ENCODE measurements around the gene POLA1. TPM values are rescaled to one million over a fixed set of nuclear protein-coding genes. Genes with fewer than 3 reads are reported as not detected.
A peak's percentile ranks its signal among the peaks of the same experiment; 100 is the strongest.

The POLA1 gene
- total RNA-seq, 2 experiments from 2014 or later: 48.4 to 52.1 TPM

GRCh38 chrX:24661292-24661691 is 32.4 kb upstream of the POLA1 start:
- intact Hi-C loops (cut with DNase I, micrococcal nuclease): no loop called here
- Mint-ChIP-seq H3K9me3 (ENCODE audit: low read depth) (no peaks in the 10 kb centered on the region), H3K27me3 (no peaks in the 10 kb centered on the region), H3K27ac (no peak overlapping the region), H3K4me3 (no peak overlapping the region), H3K36me3 (ENCODE audit: low read depth) (no peaks in the 10 kb centered on the region), H3K4me1 (no peaks in the 10 kb centered on the region)
- ChIA-PET CTCF (no interaction called here), POLR2A (no interaction called here)
- DNase-seq (no peak), ATAC-seq (no peak)

- no peak overlapping the region for H3K27ac Mint-ChIP-seq
- no peak overlapping the region for H3K4me3 Mint-ChIP-seq
- no peaks in the 10 kb centered on the region for H3K36me3 Mint-ChIP-seq (ENCODE audit: low read depth)
- H3K9me3 Mint-ChIP-seq (ENCODE audit: low read depth): no peaks in the 10 kb centered on the region
- ChIA-PET POLR2A (no interaction called here), CTCF (no interaction called here)
- no peaks in the 10 kb centered on the region for H3K4me1 Mint-ChIP-seq
- DNase-seq (no peak), ATAC-seq (no peak)
- no peaks in the 10 kb centered on the region for H3K27me3 Mint-ChIP-seq
- intact Hi-C loops (cut with DNase I, micrococcal nuclease): no loop called here
Measured at GRCh38 chrX:24662352-24662751, 31.4 kb upstream of the POLA1 start.

GRCh38 chrX:24668111-24668510 is 25.6 kb upstream of the POLA1 start:
- H3K27ac Mint-ChIP-seq: no peak overlapping the region
- ChIA-PET CTCF (no interaction called here), POLR2A (no interaction called here)
- no peak overlapping the region for H3K4me3 Mint-ChIP-seq
- no peaks in the 10 kb centered on the region for H3K4me1 Mint-ChIP-seq
- ATAC-seq: no peak
- intact Hi-C loops (cut with DNase I, micrococcal nuclease): no loop called here
- H3K27me3 Mint-ChIP-seq: no peaks in the 10 kb centered on the region
- DNase-seq: no peak
- no peaks in the 10 kb centered on the region for H3K36me3 Mint-ChIP-seq (ENCODE audit: low read depth)
- no peaks in the 10 kb centered on the region for H3K9me3 Mint-ChIP-seq (ENCODE audit: low read depth)

GRCh38 chrX:24672701-24673190 is 21.0 kb upstream of the POLA1 start:
- H3K27ac Mint-ChIP-seq: no peak overlapping the region
- H3K4me3 Mint-ChIP-seq: no peak overlapping the region
- H3K4me1 Mint-ChIP-seq: no peaks in the 10 kb centered on the region
- no peaks in the 10 kb centered on the region for H3K36me3 Mint-ChIP-seq (ENCODE audit: low read depth)
- no peaks in the 10 kb centered on the region for H3K9me3 Mint-ChIP-seq (ENCODE audit: low read depth)
- ATAC-seq (no peak), DNase-seq (no peak)
- CTCF ChIA-PET: no interaction called here
- POLR2A ChIA-PET: no interaction called here
- no peaks in the 10 kb centered on the region for H3K27me3 Mint-ChIP-seq
- intact Hi-C loops (cut with DNase I, micrococcal nuclease): no loop called here

GRCh38 chrX:24673424-24673823 is 20.3 kb upstream of the POLA1 start:
- ATAC-seq: no peak
- H3K4me3 Mint-ChIP-seq: no peak overlapping the region
- no peak overlapping the region for H3K27ac Mint-ChIP-seq
- POLR2A ChIA-PET: no interaction called here
- CTCF ChIA-PET: interaction anchor here (0.6 kb wide), 1 partner anchor 304 kb away, joined by 3 read pairs; no protein-coding TSS in a partner anchor
- no peaks in the 10 kb centered on the region for H3K9me3 Mint-ChIP-seq (ENCODE audit: low read depth)
- no peaks in the 10 kb centered on the region for H3K27me3 Mint-ChIP-seq
- H3K36me3 Mint-ChIP-seq (ENCODE audit: low read depth): no peaks in the 10 kb centered on the region
- no peaks in the 10 kb centered on the region for H3K4me1 Mint-ChIP-seq
- no peak for DNase-seq
- intact Hi-C loops (cut with DNase I, micrococcal nuclease): no loop called here

- intact Hi-C loops (cut with DNase I, micrococcal nuclease): loop anchor here in 1 of 2 experiments (2.0 kb wide), 1 partner anchor 16 kb away; the partner anchor contains the start of gene POLA1
- H3K27ac Mint-ChIP-seq: no peak overlapping the region
- ATAC-seq (peak; percentile 61), DNase-seq (peak; percentile 20)
- no peaks in the 10 kb centered on the region for H3K36me3 Mint-ChIP-seq (ENCODE audit: low read depth)
- H3K27me3 Mint-ChIP-seq: peaks cover 5% of the 10 kb centered on the region
- H3K4me1 Mint-ChIP-seq: no peaks in the 10 kb centered on the region
- no peaks in the 10 kb centered on the region for H3K9me3 Mint-ChIP-seq (ENCODE audit: low read depth)
- ChIA-PET POLR2A (no interaction called here), CTCF (interaction anchor here (0.5 to 2.5 kb wide), 9 partner anchors 14 to 416 kb away, joined by 3 to 17 read pairs (median 4); partner anchors contain the start of gene POLA1)
- H3K4me3 Mint-ChIP-seq: no peak overlapping the region
Measured at GRCh38 chrX:24676403-24677024, 17.2 kb upstream of the POLA1 start.

GRCh38 chrX:24682739-24683432 is 10.8 kb upstream of the POLA1 start:
- H3K27ac Mint-ChIP-seq: peak overlapping the region; percentile 61
- ATAC-seq (peak; percentile 99), DNase-seq (peak; percentile 64)
- peaks cover 5% of the 10 kb centered on the region for H3K9me3 Mint-ChIP-seq (ENCODE audit: low read depth)
- CTCF ChIA-PET: interaction anchor here (1.0 kb wide), 1 partner anchor 225 kb away, joined by 3 read pairs; no protein-coding TSS in a partner anchor
- POLR2A ChIA-PET: no interaction called here
- H3K27me3 Mint-ChIP-seq: peaks cover 5% of the 10 kb centered on the region
- intact Hi-C loops (cut with DNase I, micrococcal nuclease): loop anchor here (1.0 to 10.0 kb wide), 4 partner anchors 10 to 1018 kb away; partner anchors contain the start of genes POLA1 (in 2 of the 2), PDK3 (in 1 of the 2) and PRDX4 (in 1 of the 2)
- peaks cover 4% of the 10 kb centered on the region for H3K36me3 Mint-ChIP-seq (ENCODE audit: low read depth)
- no peak overlapping the region for H3K4me3 Mint-ChIP-seq
- peaks cover 21% of the 10 kb centered on the region for H3K4me1 Mint-ChIP-seq

GRCh38 chrX:24684048-24684447 is 9.7 kb upstream of the POLA1 start:
- peaks cover 3% of the 10 kb centered on the region for H3K27me3 Mint-ChIP-seq
- peaks cover 5% of the 10 kb centered on the region for H3K9me3 Mint-ChIP-seq (ENCODE audit: low read depth)
- DNase-seq (no peak), ATAC-seq (no peak)
- ChIA-PET CTCF (no interaction called here), POLR2A (no interaction called here)
- H3K27ac Mint-ChIP-seq: no peak overlapping the region
- intact Hi-C loops (cut with DNase I, micrococcal nuclease): loop anchor here in 1 of 2 experiments (5.0 to 10.0 kb wide), 3 partner anchors 202 to 1019 kb away; partner anchors contain the start of genes PDK3 and PRDX4
- no peak overlapping the region for H3K4me3 Mint-ChIP-seq
- peaks cover 21% of the 10 kb centered on the region for H3K4me1 Mint-ChIP-seq
- H3K36me3 Mint-ChIP-seq (ENCODE audit: low read depth): peaks cover 4% of the 10 kb centered on the region

GRCh38 chrX:24692305-24692704 is 1.4 kb upstream of the POLA1 start:
- intact Hi-C loops (cut with DNase I, micrococcal nuclease): loop anchor here (2.0 to 10.0 kb wide), 4 partner anchors 16 to 608 kb away; no protein-coding TSS in a partner anchor
- Mint-ChIP-seq H3K9me3 (ENCODE audit: low read depth) (no peaks in the 10 kb centered on the region), H3K4me3 (peak overlapping the region; percentile 85), H3K27me3 (no peaks in the 10 kb centered on the region), H3K36me3 (ENCODE audit: low read depth) (peaks cover 10% of the 10 kb centered on the region), H3K4me1 (peaks cover 22% of the 10 kb centered on the region), H3K27ac (no peak overlapping the region)
- POLR2A ChIA-PET: interaction anchor here (0.7 kb wide), 1 partner anchor 336 kb away, joined by 3 read pairs; no protein-coding TSS in a partner anchor
- DNase-seq: no peak
- no peak for ATAC-seq
- CTCF ChIA-PET: no interaction called here

- DNase-seq: no peak
- Mint-ChIP-seq H3K4me3 (peak overlapping the region; percentile 85), H3K36me3 (ENCODE audit: low read depth) (peaks cover 14% of the 10 kb centered on the region), H3K4me1 (peaks cover 24% of the 10 kb centered on the region), H3K27me3 (no peaks in the 10 kb centered on the region), H3K9me3 (ENCODE audit: low read depth) (no peaks in the 10 kb centered on the region), H3K27ac (peak overlapping the region; percentile 88)
- ChIA-PET POLR2A (interaction anchor here (0.6 to 1.1 kb wide), 2 partner anchors 12 to 325 kb away, joined by 5 to 6 read pairs; no protein-coding TSS in a partner anchor), CTCF (interaction anchor here (0.7 to 3.6 kb wide), 4 partner anchors 10 to 400 kb away, joined by 3 to 17 read pairs (median 4); no protein-coding TSS in a partner anchor)
- intact Hi-C loops (cut with DNase I, micrococcal nuclease): loop anchor here (10.0 kb wide), 3 partner anchors 300 to 610 kb away; no protein-coding TSS in a partner anchor
- no peak for ATAC-seq
Measured at GRCh38 chrX:24694825-24695224, 1.1 kb downstream of the POLA1 start.

- Mint-ChIP-seq H3K27me3 (no peaks in the 10 kb centered on the region), H3K4me1 (peaks cover 24% of the 10 kb centered on the region), H3K36me3 (ENCODE audit: low read depth) (peaks cover 18% of the 10 kb centered on the region), H3K4me3 (no peak overlapping the region), H3K27ac (no peak overlapping the region), H3K9me3 (ENCODE audit: low read depth) (no peaks in the 10 kb centered on the region)
- CTCF ChIA-PET: interaction anchor here (0.7 to 3.6 kb wide), 2 partner anchors 20 to 135 kb away, joined by 4 to 17 read pairs; no protein-coding TSS in a partner anchor
- intact Hi-C loops (cut with DNase I, micrococcal nuclease): loop anchor here (10.0 kb wide), 3 partner anchors 301 to 611 kb away; no protein-coding TSS in a partner anchor
- POLR2A ChIA-PET: no interaction called here
- DNase-seq (no peak), ATAC-seq (no peak)
Measured at GRCh38 chrX:24696294-24696693, 2.6 kb downstream of the POLA1 start.
